Ovary (tissue), 9 donors: Measurements from ENCODE around the gene LEMD1. TPM values are rescaled to one million over a fixed set of nuclear protein-coding genes. Genes with fewer than 3 reads are reported as not detected.

ENCODE experiments used
- DNase-seq, 5 donors: peaks; one replicate each; pipeline ENCODE4 v3.0.0-alpha.2; 2019 to 2020
- H3K27ac ChIP-seq, 2 donors: fragments of 200-600 bp; one replicate each; pipeline versions ENCODE4 v1.5.1 to v1.8.0; 2019 to 2022
- H3K27me3 ChIP-seq: fragments of 200-600 bp; one replicate; pipeline ENCODE4 v1.8.0; 2022
- H3K36me3 ChIP-seq: fragments of 200-600 bp; sonication (generic); one replicate; pipeline ENCODE4 v1.5.1; 2019
- H3K4me1 ChIP-seq: one replicate; pipeline ENCODE4 v1.8.1; 2013; ENCODE audit warnings: mild to moderate bottlenecking, moderate library complexity; ENCODE audit not compliant: insufficient read depth
- H3K4me3 ChIP-seq: fragments of 200-600 bp; sonication (generic); one replicate; pipeline ENCODE4 v1.5.1; 2017
- H3K9me3 ChIP-seq, 2 donors: fragments of 200-600 bp in 1 of 2; sonication (generic) in 1 of 2; one replicate each; pipeline versions ENCODE4 v1.5.1 to v1.8.1; 2013 to 2019; ENCODE audit warnings: mild to moderate bottlenecking in 1 of 2, moderate library complexity in 1 of 2
- CTCF ChIP-seq, 3 donors: fragments of 450-650 bp in 2 of 3; fragments of 200-600 bp in 1 of 3; IDR thresholded peaks; one replicate each; pipeline versions ENCODE4 v1.5.1 to v1.8.0; 2016 to 2022; ENCODE audit warnings: antibody characterized with exemption in 3 of 3, mild to moderate bottlenecking in 1 of 3
- EP300 ChIP-seq: sonication (generic); formaldehyde crosslinking; IDR thresholded peaks from one replicate; pipeline ENCODE4 v1.6.1; 2017; ENCODE audit warnings: antibody characterized with exemption
- POLR2A ChIP-seq: fragments of 450-650 bp; IDR thresholded peaks from one replicate; pipeline ENCODE4 v1.6.1; 2017; ENCODE audit warnings: antibody characterized with exemption, mild to moderate bottlenecking, moderate library complexity
- WGBS, 3 donors: extraction: QIAGEN DNeasy Blood & Tissue Kit in 1 of 3; methylation state at CpG; one replicate each; pipeline versions ENCODE4 v1.1.5 to v1.1.7; 2013 to 2017; 5-methylcytosine and 5-hydroxymethylcytosine counted together
- intact Hi-C, 4 donors: fragments of 100-400 bp; cut with DNase I; formaldehyde crosslinking; loops; one replicate each; pipeline versions ENCODE4 v1.11.0 to v1.15.1; 2022 to 2023
- polyA plus RNA-seq, 2 donors: library from polyadenylated mRNA; stranded (reverse); fragments of 200-250 nt in 1 of 2; fragments of 350-450 nt in 1 of 2; fragmentation: Illumina TruSeq in 1 of 2; extraction: RNeasy Lipid Tissue Mini Kit (QIAGEN cat#74804) in 1 of 2; gene quantifications; one replicate each; pipeline ENCODE4 v1.2.3, GENCODE V29; 2013 to 2014
- total RNA-seq, 7 donors: library from RNA; depleted of rRNA in 2 of 7; stranded (reverse); fragments of >200 nt in 2 of 7; fragmentation: NEBNext Ultra II Directional in 3 of 7; extraction: Animal tissue kit (Norgen Biotek cat#: 25700) in 3 of 7; gene quantifications; one replicate each; pipeline versions ENCODE4 v1.1.0 to v1.2.4, GENCODE V29; 2016 to 2023
- donor health status: DM: no; HTN: no; CAD: no; lungs with moderate emphysema.
- donor health status: DM: no; HTN: no; CAD: no.
- donor health status: Bipolar disorder and iron deficiency.
- donor health status: DM: yes; HTN: yes; CAD: no.
- donor health status: DM: no; HTN: no; CAD: no.
- donor health status: DM: yes; HTN: yes; CAD: no.

The LEMD1 gene
- total and polyA plus RNA-seq, 9 donors, result 0.43 to 7.0 (median 0.97) TPM; not detected in 1

GRCh38 chr1:205454903-205455335 is 33.1 kb upstream of the LEMD1 start:
- Histone ChIP-seq H3K9me3 (no peaks in the 10 kb centered on the region), H3K4me1 (peaks cover 3% of the 10 kb centered on the region), H3K36me3 (no peaks in the 10 kb centered on the region), H3K27me3 (peaks cover 5% of the 10 kb centered on the region), H3K27ac (no peak overlapping the region), H3K4me3 (no peak overlapping the region)
- 30 to 37% (median 35%) methylated on average over 6 of the region's 6 CpGs for WGBS, 3 donors
- intact Hi-C loops, result no loop called here
- TF ChIP-seq EP300 (no peak), CTCF (IDR thresholded peaks at IDR 0.05) (no peak), POLR2A (no peak)
- no peak for DNase-seq

GRCh38 chr1:205453466-205453865 is 31.6 kb upstream of the LEMD1 start:
- Histone ChIP-seq H3K36me3 (no peaks in the 10 kb centered on the region), H3K9me3 (no peaks in the 10 kb centered on the region), H3K27me3 (peaks cover 5% of the 10 kb centered on the region), H3K4me1 (peaks cover 3% of the 10 kb centered on the region), H3K27ac (no peak overlapping the region), H3K4me3 (no peak overlapping the region)
- intact Hi-C loops, result no loop called here
- DNase-seq, result no peak
- TF ChIP-seq CTCF (IDR thresholded peaks at IDR 0.05) (no peak), POLR2A (no peak), EP300 (no peak)
- WGBS, 3 donors, result 6 to 11% (median 9%) methylated on average over 3 of the region's 3 CpGs

- Histone ChIP-seq H3K9me3 (no peaks in the 10 kb centered on the region), H3K4me1 (peaks cover 3% of the 10 kb centered on the region), H3K36me3 (no peaks in the 10 kb centered on the region), H3K4me3 (no peak overlapping the region), H3K27me3 (peaks cover 5% of the 10 kb centered on the region), H3K27ac (no peak overlapping the region)
- 59 to 60% (median 59%) methylated on average over 5 of the region's 5 CpGs for WGBS, 3 donors
- DNase-seq, result no peak
- intact Hi-C loops, result no loop called here
- TF ChIP-seq POLR2A (no peak), CTCF (IDR thresholded peaks at IDR 0.05) (no peak), EP300 (no peak)
Observed at GRCh38 chr1:205452933-205453332, 31.1 kb upstream of the LEMD1 start.

DNA sequence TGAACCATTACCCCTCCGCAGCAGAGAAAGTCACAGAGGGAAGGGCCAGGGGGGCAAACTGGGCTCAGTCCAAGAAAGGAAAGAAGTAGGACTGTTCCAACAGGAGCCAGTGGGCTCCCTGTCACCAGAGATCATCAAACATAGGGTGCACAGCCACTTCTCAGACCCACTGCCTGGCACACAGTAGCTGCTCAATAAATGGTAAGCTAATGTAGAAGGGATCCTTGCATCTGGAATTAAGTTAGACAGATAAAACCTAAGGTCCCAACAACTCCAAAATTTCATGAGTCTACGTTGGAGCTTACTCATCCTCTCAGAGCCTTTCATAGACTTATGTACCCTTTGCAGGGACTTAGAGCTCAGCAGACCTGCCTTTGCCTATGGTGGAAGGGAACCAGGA is 30.5 kb upstream of the LEMD1 start:
- Histone ChIP-seq H3K27ac (no peak overlapping the region), H3K4me1 (peaks cover 3% of the 10 kb centered on the region), H3K4me3 (no peak overlapping the region), H3K9me3 (no peaks in the 10 kb centered on the region), H3K27me3 (peaks cover 5% of the 10 kb centered on the region), H3K36me3 (no peaks in the 10 kb centered on the region)
- WGBS, 3 donors, result 48 to 65% (median 58%) methylated on average over 2 of the region's 2 CpGs
- TF ChIP-seq EP300 (no peak), CTCF (IDR thresholded peaks at IDR 0.05) (no peak), POLR2A (no peak)
- intact Hi-C loops, result no loop called here
- no peak for DNase-seq

DNA sequence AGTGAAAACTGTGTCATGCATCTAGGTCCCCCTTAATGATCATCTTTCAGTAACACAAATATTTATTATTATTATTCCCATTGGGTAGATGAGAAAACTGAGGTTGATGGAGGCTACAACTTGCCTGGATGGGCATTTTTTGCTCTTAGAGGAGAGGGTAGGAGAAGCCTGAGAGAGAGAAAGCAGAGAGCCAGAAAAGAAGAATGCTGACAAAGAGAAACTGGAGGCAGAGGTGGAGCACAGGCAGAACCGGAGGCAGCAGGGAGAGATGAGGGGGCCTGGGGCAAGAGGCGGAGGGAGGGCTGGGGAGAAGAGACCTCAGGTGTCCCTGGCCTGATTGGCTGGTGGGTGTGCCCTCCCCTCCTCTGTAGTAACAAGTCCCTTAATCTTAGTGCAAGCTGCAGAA is 29.9 kb upstream of the LEMD1 start:
- Histone ChIP-seq H3K27ac (no peak overlapping the region), H3K9me3 (no peaks in the 10 kb centered on the region), H3K4me3 (no peak overlapping the region), H3K36me3 (no peaks in the 10 kb centered on the region), H3K27me3 (peaks cover 5% of the 10 kb centered on the region), H3K4me1 (peaks cover 3% of the 10 kb centered on the region)
- WGBS, 3 donors, result 49 to 56% (median 52%) methylated on average over 2 of the region's 2 CpGs
- DNase-seq, result no peak
- intact Hi-C loops, result no loop called here
- no peak for TF ChIP-seq CTCF (IDR thresholded peaks at IDR 0.05)
- TF ChIP-seq POLR2A, result no peak
- no peak for TF ChIP-seq EP300
